ENCODE results near the gene SDK1.

Gene SDK1

DNA sequence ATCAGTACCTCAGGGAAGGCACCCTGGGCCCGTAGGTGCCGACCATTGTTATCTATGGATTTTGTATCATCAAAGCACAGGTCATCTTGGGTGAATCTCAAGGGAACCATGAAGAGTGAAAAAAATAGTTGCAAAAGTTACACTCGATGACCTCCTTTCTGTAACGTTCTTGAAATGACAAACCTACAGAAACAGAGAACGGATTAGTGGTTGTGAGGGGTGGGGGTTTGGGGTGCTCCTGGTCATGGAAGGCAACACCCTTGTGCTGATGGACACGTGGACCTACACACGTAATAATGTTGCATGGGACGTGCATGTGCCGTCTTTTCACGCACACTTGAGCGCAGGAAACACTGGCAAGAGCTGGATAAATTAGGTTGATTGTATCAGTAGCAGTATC is 655.9 kb downstream of the SDK1 start:
- Histone ChIP-seq H3F3A (ENCODE audit: control insufficient read depth, insufficient read depth) (no peaks in the 10 kb centered on the region), H3K4me2 (ENCODE audit: low read length) (no peak overlapping the region), H3K36me3 (ENCODE audit: control insufficient read depth, low read length) (no peaks in the 10 kb centered on the region), H4K20me1 (ENCODE audit: control insufficient read depth, insufficient read depth, low read depth, low read length) (no peaks in the 10 kb centered on the region), H3K79me2 (ENCODE audit: control insufficient read depth, low read length) (no peaks in the 10 kb centered on the region), H3K4me1 (ENCODE audit: control insufficient read depth, low read length) (peaks cover 7% of the 10 kb centered on the region; the same call in 1 of the 2 replicates), H3K9me2 (replicated peaks; ENCODE audit: control insufficient read depth, low read length) (no peaks in the 10 kb centered on the region), H3K9me3 (ENCODE audit: control insufficient read depth, insufficient read depth, low read length) (no peaks in the 10 kb centered on the region), H3K27ac (ENCODE audit: low read depth, low read length) (no peak overlapping the region), H3K27me3 (ENCODE audit: control insufficient read depth, low read length) (peaks cover 19% of the 10 kb centered on the region), H3K4me3 (ENCODE audit: low read length) (no peak overlapping the region)
- TF ChIP-seq, protein P1, sequence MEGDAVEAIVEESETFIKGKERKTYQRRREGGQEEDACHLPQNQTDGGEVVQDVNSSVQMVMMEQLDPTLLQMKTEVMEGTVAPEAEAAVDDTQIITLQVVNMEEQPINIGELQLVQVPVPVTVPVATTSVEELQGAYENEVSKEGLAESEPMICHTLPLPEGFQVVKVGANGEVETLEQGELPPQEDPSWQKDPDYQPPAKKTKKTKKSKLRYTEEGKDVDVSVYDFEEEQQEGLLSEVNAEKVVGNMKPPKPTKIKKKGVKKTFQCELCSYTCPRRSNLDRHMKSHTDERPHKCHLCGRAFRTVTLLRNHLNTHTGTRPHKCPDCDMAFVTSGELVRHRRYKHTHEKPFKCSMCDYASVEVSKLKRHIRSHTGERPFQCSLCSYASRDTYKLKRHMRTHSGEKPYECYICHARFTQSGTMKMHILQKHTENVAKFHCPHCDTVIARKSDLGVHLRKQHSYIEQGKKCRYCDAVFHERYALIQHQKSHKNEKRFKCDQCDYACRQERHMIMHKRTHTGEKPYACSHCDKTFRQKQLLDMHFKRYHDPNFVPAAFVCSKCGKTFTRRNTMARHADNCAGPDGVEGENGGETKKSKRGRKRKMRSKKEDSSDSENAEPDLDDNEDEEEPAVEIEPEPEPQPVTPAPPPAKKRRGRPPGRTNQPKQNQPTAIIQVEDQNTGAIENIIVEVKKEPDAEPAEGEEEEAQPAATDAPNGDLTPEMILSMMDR (IDR thresholded peaks at IDR 0.05; ENCODE audit: low read depth, low read length, poor library complexity, severe bottlenecking), result no peak
- TF ChIP-seq EZH2phosphoT487 (IDR thresholded peaks at IDR 0.05; ENCODE audit: borderline replicate concordance, low read length), result no peak

DNA sequence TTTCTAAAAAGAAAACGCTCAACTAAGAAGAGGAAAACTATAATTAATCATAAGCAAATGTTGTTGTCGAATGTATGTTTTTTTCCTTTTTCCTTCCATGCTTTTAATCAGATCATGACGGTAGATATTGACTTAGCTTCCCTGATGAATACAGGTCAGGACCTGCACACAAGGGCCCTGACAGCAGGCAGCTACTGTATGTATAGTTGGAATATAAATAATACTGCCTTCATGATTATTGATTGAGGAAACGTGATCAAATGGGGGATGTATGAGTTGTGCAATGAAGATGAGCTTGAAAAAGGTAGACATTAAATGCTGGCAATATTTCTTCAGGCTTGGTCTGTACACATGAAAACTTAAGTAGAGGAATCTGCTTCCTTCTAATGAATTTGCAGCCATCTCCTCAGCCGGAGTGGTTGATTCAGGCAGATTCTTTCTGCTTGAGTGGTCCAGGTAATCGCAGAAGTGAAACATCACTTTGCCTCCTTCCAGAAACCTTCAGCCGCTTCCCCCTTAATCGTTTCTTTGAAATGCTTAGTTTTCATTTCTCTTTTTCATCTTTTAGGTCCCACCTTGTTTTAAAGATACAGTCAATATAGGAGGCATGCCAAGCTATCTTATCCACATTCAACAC is 656.5 kb downstream of the SDK1 start:
- Histone ChIP-seq H3K4me2 (ENCODE audit: low read length) (no peak overlapping the region), H3K79me2 (ENCODE audit: control insufficient read depth, low read length) (no peaks in the 10 kb centered on the region), H3K4me3 (ENCODE audit: low read length) (no peak overlapping the region), H3K9me3 (ENCODE audit: control insufficient read depth, insufficient read depth, low read length) (no peaks in the 10 kb centered on the region), H3K36me3 (ENCODE audit: control insufficient read depth, low read length) (no peaks in the 10 kb centered on the region), H3K9me2 (replicated peaks; ENCODE audit: control insufficient read depth, low read length) (no peaks in the 10 kb centered on the region), H3K27ac (ENCODE audit: low read depth, low read length) (no peak overlapping the region), H3F3A (ENCODE audit: control insufficient read depth, insufficient read depth) (no peaks in the 10 kb centered on the region), H3K27me3 (ENCODE audit: control insufficient read depth, low read length) (peaks cover 19% of the 10 kb centered on the region), H4K20me1 (ENCODE audit: control insufficient read depth, insufficient read depth, low read depth, low read length) (no peaks in the 10 kb centered on the region), H3K4me1 (ENCODE audit: control insufficient read depth, low read length) (peaks cover 7% of the 10 kb centered on the region; the same call in 1 of the 2 replicates)
- TF ChIP-seq, protein P1 (IDR thresholded peaks at IDR 0.05; ENCODE audit: low read depth, low read length, poor library complexity, severe bottlenecking), result no peak
- no peak for TF ChIP-seq EZH2phosphoT487 (IDR thresholded peaks at IDR 0.05; ENCODE audit: borderline replicate concordance, low read length)

DNA sequence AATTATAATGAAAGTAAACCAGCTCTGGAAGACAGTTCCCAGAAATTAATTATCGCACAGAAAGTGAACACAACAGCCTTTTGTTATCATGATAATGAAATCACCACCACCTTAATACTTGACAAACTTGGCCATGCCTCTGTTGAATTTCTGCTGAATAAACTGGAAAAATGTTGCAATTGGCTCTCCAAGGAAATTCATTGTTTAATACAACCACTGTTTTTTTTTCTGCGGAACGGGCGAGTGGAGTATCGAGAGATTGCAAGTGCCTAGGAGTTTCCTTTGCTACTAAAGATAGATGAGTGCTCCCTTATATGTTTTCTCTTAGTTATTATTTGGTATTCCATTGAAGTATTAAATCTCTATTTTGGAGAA is 657.0 kb downstream of the SDK1 start:
- H3K27ac ChIP-seq (ENCODE audit: low read depth, low read length), result no peak overlapping the region
- no peaks in the 10 kb centered on the region for H3K9me2 ChIP-seq (replicated peaks; ENCODE audit: control insufficient read depth, low read length)
- no peak overlapping the region for H3K4me2 ChIP-seq (ENCODE audit: low read length)
- no peak overlapping the region for H3K4me3 ChIP-seq (ENCODE audit: low read length)
- no peaks in the 10 kb centered on the region for H4K20me1 ChIP-seq (ENCODE audit: control insufficient read depth, insufficient read depth, low read depth, low read length)
- no peaks in the 10 kb centered on the region for H3K9me3 ChIP-seq (ENCODE audit: control insufficient read depth, insufficient read depth, low read length)
- H3K36me3 ChIP-seq (ENCODE audit: control insufficient read depth, low read length), result no peaks in the 10 kb centered on the region
- TF ChIP-seq EZH2phosphoT487 (IDR thresholded peaks at IDR 0.05; ENCODE audit: borderline replicate concordance, low read length), result no peak
- TF ChIP-seq, protein P1 (IDR thresholded peaks at IDR 0.05; ENCODE audit: low read depth, low read length, poor library complexity, severe bottlenecking), result no peak
- H3K27me3 ChIP-seq (ENCODE audit: control insufficient read depth, low read length), result peaks cover 19% of the 10 kb centered on the region
- H3F3A ChIP-seq (ENCODE audit: control insufficient read depth, insufficient read depth), result no peaks in the 10 kb centered on the region
- peaks cover 2% of the 10 kb centered on the region; the same call in 1 of the 2 replicates for H3K4me1 ChIP-seq (ENCODE audit: control insufficient read depth, low read length)
- H3K79me2 ChIP-seq (ENCODE audit: control insufficient read depth, low read length), result no peaks in the 10 kb centered on the region

All from DOHH2 (cell line).